Right kidney (tissue), 1 donor: ENCODE data around the gene RTTN.

Experiments
- DNase-seq: peaks from one replicate; pipeline ENCODE4 v3.0.0-alpha.2; 2016

The RTTN gene

DNA sequence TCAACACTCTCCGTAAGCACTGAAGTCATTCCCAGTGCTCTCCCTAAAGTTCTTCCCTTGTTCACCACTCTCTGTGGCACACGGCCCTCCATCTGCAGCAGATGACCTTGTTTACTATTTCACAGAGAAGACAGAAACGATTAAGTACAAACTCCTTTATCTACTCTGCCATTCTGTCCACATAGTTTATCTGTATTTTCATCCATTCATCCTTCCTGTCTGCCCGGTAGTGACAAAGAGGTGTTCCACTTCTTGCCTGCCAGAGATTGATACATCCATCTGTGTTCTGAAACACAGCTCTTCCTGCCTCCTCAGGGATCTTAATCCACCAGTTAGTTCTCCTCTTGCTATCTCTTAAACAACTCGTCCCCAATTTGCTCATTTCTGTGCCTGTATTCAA lies 179.9 kb downstream of the RTTN start:
- DNase-seq: no peak

DNA sequence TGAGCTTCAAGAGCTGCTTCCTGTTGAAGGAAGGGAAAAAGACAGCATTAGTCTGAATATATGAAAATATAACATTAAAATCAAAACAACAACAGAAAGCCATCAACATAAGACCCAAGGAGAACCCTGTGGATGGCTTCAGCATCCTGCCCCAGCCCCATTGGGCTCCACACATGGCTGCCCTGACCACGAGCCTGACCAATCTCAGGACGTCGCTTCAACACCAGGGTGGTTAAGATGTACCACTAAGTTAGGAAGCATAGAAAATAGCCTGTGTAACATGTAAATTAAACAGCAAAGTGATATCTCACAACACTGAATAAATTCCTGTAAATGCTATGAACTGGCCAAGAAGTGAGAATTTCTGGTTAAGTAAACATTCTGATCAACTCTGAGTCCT lies 180.7 kb downstream of the RTTN start:
- no peak for DNase-seq

DNA sequence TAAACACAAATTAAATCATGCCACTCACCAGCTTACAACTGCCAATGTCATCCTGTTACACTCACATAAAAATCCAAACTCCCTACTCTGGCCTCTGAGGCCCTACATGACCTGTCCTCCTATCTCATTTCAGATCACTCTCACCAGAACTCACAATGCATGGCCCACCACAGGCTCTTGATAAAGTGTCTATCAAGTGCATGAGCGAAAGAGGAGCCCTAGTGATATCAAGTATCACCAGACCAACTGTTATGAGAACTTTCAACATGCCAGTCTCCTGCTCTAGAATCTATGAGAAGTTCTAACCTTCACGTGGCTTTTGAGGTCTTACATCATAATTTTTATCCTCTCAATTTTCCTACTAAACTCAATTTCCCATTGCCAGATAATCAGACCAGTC lies 181.4 kb downstream of the RTTN start:
- DNase-seq: no peak

DNA sequence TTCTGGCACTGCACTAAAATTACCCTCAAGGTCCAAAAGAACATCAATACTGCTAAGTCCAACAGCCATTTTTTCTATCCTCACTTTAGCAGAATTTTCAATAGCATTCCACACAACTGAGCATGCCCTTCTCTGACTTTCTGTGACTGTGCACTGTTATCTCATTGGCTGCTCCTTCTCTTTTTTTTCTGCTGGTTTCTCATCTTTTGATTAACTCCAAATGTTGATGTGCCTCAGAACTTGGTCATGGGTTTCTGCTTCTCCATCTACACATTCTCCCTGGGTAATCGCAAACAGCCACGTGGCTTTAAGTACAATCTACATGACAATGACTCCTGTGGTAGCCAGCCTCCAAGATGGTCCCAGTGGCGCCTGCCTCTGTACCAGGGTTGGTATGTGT lies 182.9 kb downstream of the RTTN start:
- DNase-seq: no peak

DNA sequence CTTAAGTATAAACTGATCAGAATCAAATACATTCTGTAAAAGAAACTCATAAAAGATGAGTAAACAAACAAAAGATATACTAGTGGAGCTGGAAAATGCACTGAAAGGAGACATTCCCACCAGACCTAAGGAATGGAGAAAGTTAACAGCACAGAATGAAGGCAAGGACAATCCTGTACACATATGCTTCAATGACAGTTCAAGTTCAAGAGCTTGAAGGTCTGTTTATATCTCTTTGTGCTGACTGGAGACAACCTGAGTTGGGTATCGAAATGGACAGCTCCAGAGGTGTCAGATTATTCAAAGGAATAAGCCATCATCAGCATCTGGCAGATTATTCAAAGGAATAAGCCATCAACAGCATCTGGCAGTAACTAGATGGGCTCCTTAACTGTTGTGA lies 184.0 kb downstream of the RTTN start:
- DNase-seq: no peak

DNA sequence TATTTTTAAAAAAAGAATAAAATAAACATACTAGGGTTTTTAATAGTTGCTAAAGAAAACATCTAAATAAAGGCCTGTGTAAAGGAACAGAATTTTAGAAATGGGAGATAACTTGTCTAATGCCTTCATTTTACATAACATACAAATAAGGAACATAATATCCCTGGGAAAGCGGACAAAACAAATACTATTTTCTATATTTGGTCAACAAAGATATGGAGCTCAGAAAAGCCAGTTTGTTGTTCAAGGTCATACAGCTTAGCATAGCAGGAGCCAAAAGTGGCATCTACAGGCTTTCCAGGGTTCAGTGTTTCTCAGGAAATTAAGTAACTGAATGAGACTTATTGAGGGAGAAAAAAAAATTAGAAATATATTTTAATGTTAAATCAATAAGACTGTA lies 184.4 kb downstream of the RTTN start:
- DNase-seq: no peak

DNA sequence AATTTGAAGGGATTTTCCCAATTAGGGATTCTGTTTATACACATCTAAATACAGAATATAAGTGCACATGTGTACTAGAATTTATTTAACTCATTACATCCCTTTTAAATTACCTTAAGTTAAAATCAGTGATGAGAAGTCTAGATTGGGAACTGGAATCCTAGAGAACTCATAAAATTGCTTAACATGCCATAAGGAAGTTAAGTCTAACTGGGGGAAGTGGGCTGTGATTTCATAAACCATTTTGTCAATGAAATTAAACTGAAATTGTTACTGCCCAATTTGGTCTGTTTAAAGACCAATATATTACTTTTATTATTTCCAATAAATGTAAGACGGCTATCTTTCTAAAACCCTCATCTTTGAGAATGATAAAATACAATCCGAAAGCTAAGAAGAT lies 185.5 kb downstream of the RTTN start:
- DNase-seq: no peak

DNA sequence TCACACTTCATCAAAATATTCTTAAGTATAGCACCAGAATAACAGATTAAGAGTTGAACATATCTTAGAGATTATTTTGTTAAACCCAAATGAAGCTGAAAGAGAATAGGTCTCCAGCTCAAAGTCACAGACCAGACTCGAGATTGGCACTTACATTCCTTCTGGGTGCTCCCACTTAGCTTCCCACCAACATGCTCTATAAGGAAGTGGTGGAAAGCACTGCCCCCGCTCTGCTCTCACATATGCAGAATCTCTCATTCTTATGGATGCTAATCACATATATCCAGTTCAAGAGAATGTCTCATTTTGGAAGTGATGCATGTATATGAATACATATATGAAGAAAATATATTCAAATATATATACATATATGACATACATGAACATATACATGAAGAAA lies 186.4 kb downstream of the RTTN start:
- DNase-seq: no peak

DNA sequence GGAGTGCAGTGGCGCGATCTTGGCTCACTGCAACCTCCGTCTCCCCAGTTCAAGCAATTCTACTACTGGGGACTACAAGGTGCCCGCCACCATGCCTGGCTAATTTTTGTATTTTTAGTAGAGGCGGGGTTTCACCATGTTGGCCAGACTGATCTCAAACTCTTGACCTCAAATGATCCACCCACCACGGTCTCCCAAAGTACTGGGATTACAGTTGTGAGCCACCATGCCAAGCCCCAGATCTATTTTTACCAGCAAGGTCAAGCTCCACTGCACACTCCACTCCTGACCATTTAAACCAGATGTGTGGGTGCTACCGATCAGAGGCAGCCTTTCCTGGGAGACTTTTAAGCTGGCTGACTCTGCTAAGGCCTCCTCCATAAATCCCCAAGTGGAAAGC lies 190.4 kb downstream of the RTTN start:
- no peak for DNase-seq

DNA sequence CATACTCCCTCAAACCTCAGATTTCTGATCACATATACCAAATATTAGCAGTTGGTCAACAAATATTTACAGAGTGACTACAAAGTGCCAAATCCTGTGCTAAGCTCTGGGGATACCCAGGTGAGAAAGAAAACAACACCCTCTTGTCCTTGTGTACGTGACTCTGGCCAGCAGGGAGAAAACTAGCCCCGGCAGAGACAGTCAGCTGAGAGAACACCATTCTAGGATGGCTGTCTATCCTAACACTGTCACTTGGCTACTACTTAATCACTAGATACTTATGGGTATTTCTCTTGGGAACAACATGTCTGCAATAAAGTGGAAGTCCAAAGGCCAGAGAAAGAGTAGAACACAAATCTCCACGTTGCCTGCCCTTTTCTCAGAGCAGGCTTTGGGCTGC lies 199.9 kb downstream of the RTTN start:
- DNase-seq: no peak

DNA sequence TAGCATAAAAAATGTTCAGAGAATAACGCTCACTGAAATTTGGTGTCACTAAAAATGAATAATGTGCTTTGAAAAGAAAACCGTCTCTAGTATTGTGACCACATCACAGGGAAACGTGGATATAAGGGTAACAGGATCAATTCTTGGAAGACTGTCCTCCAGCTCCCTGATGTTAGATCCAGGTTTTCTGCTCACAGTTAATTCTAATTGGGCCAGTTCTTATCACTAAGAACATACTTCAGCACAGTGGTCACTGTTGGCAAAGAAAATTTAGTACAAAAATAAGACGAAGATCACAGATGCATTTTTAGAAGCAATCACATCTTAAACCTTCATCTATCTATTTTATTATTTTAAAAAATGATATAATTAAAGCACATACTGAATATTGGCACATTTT lies 200.8 kb downstream of the RTTN start:
- no peak for DNase-seq

DNA sequence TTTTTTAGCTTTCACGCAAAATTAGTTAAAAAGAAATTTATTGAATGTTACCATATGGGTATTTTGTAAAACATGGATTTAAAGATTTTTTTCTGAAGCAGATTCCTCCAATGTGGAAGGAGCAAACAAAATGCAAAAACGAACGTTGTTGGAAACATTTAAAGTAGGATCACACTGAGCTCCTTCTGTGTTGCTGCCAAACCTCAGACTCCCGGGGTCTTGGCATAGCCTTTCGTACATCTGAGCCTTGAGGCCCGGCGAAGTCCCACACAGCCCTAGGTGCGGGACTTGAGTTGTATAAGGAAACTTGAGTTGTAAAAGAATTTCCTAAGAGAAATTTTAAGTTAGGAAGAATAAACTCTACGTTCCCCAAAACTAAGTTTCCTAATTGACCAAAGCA lies 205.8 kb downstream of the RTTN start:
- DNase-seq: no peak

DNA sequence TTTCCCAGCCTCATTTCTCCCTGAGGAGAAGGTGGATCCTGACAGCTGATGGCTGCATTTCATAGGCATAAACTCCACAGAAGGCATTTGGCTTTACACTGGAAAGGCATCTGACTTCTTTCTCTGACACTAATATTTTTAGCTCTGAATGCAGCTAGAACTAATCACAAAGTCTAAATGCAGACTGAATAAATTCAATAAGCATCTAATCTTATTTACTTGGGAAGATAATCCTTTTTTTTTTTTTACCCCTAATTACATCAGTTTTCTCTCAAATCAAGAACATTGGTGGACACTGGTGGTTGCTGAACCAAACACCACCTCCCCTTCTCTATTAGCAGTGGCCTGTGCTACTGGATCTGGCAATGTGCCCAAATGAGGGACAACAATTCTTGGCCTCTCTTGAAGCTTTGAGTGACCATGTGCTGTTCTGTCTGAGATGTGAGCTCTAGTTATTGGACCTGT lies 206.9 kb downstream of the RTTN start:
- no peak for DNase-seq

DNA sequence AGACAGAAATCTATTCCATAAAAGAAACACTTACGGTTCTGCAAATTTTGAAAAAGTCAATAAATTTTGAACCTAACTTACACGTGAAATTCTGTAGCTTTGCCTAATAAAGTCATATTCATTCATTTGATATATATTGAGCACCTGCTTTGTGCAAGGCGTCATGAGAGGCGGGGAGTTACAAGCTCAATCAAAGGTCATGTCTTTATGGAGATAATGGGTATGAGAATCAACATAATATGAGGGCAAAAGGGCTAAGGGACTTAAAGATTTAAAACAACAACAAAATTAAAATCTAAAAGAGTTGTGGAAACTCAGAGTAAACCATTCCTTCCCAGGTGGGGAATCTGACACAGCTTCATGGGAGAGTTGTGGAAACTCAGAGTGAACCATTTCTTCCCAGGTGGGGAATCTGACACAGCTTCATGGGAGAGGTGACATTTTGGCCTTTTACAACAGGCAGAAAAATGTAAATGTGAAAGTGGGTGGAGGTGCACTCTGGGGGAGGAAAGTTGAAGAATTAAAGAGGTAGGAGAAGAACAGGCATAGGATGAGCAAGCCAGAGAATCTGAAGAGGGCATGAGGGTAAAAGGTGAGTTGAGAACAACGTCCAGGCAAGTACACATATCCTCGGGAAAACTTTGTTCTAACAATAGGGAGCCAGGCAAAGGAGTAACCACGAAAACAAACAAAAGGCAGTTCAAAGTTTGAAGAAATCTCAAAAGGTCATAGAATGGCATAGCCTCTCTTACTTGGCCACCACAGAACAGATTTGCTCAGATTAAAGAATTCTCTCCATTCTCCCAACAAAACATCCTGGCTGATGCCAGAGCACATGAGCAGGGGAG lies 208.3 kb downstream of the RTTN start:
- DNase-seq: no peak

DNA sequence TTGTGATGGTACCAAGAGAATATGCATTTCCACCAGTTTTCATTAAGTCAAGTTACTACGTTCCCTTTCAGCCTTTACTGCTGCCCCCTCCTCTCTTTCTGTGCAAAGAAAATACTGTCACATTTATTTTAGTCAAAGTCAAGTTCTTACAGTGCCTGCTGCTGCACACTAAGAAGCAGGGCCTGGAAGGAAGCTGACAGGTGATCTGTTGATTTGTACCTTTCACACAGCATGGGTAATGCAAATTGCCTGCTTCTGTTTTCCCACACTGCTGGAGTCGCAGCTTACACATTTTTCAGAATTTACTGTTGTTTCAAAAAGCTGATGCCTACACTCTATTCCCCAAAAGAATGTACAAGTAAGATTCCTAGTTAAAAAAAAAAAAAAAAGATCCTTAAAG lies 209.1 kb downstream of the RTTN start:
- DNase-seq: no peak

DNA sequence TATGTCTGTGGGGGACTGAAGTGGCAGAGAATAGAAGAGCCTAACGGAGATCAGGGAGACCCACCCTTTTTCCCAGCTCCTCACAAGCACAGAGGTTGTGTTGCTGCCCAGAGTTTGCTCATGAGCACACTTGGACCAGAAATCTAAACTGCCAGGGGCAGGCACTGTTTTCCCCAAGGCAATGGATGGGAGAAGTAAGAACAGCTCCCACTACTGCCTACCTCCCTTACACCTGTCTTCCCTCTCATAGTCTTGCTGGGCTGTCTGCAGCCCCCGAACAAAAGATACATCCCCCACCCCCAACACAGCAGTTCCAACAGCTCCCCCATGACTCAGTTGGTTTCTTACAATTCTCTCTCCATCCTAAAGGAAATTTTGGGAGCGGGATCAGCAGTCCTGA lies 209.7 kb downstream of the RTTN start:
- DNase-seq: no peak

DNA sequence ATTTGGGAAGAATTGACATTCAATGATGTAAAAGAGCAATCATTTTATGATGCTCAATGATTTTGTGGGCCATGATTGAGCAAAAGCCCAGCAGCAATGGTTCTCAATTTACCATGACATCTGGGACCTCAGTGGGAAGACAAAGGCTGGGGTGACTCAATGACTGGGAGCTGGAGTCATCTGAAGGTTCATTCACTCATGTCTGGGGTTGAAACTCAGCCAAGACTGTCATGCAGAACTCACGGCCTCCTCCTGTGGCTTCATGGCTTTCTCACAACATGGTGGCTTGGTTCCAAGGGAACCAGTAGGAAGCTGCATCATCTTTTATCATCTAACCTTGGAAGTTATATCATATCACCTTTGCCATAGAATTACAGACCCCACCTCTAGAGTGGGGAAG lies 212.7 kb downstream of the RTTN start:
- DNase-seq: no peak

DNA sequence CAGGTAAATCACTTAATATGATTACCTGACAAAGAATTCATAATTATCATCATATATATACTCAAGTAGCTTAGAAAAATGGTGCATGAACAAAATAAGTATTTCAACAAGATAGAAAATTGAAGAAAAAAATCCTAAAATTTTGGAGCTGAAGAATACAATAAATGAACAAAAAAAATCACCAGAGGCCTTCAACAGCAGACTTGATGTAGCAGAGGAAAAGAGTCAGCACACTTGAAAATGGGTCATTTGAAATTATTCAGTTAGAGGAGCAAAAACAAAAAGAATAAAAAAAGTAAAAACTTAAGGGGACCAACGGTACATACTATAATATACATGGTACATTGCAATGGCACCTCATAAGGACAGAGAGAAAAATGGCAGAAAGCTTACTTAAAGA lies 217.6 kb downstream of the RTTN start:
- DNase-seq: no peak

DNA sequence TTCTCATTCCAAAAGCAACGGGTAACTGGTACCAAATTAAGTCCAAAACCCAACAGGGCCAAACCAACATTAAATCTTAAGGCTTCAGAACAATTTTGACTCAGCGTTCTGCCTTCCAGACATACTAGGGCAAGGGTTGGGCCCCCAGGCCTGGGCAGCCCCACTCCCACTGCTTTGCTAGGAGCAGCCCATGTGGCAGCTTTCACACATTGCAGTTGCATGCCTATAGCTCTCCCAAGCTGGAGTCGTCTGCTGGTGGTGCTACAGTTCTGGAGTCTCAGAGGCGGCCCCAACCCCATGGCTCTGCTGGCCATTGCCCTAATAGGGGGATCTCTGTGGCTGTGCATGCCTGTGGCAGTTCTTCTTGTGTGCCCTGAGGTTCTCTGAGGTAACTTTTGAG lies 220.2 kb downstream of the RTTN start:
- DNase-seq: no peak

DNA sequence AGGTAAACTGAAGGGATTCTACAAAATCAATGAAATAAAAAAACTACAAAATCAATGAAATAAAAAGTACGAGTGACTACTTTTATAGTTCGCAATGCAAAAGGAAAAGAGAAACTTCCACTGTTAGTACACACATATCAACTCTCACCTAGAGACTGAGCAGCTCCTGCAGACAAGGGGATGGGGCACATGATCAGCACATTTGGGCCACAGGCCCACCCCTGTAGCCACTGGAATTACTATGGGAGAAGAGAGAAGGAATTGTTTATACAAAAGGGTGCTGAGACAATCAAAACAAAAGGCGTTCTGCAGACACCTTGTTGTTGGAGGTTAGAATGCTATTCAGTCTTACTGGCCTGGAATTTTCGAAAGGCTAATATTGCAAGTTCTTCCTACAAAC lies 223.1 kb downstream of the RTTN start:
- no peak for DNase-seq

DNA sequence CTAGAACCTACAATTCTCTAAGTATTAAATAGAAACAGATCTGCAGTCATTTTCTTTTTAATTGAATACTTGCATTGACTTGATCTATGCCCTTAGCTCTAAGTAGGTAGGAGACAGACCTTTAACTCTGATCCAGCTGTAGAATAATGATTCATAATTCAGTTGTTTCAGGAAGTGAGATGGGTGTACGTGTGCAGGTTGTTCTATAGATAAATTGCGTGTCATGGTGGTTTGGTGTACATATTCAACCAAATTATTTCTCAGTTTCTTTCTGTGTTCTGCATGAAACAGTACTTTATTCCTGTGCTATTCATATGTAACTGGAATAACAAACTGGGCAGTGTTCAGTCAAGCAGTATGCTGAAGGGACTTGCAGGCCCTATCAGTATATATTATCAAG lies 223.5 kb downstream of the RTTN start:
- no peak for DNase-seq

DNA sequence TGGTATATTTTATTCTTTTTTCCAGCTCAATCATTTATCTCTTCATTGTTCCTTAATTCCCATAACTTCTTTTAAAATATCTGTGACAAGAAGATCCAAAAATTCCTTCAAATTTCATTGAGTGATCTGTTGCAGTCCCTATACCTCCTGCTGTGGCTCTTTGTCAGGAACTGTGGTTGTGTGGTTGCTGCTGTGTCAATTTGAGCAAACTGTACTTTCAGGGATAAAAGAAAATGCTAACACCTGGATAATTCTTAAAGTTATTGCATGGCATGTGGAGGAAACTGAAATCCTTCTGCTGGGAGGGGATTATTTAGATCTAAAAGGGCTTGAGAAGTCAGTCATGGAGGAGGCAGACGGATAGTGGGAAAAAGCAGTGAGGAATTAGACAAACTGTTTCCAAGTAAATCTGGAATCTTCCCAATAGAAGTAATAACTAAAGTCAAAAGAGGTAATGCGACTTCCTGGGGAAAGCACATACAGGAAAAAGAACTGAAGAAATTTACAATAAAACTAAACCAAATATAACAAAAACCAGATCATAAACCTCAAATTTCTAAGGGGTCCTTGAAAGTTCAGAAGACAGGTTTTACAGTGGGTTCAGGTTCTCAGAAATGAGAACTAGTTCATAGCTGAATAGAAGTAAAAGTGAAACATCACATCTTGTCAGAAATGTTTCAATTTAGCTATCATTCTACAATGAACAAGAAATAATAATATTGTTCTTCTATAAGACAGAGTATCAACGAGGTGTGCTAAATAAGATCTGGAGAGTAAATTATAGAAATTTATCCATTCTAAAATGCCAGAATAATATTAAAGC lies 224.3 kb downstream of the RTTN start:
- no peak for DNase-seq

DNA sequence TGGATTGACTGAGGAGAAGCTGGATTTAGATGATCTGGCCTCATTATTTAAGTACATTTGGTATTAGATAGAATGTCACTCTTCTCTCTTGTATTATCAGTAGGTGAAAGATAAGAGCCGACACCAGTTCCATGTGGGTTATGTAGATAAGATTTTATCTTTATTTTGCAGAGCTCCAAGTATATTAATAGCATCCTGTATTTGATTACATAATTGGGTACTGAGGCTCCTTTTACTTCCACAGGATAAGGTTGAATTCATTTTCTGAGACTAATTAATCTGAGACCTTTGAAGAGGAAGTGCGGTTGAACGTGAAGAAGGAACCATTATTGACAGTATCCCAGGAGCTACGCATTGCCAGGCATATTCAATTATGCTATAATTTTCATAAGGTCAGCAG lies 225.0 kb downstream of the RTTN start:
- DNase-seq: no peak
